ENCODE results near the gene C19orf12. TPM values are rescaled to one million over a fixed set of nuclear protein-coding genes. Genes with fewer than 3 reads are reported as not detected.

Gene C19orf12
- 10 to 100 TPM; 16.2 to 19.3 TPM for total RNA-seq
- long read RNA-seq, full-length matches to known transcripts = 27 of 36 reads
- long read RNA-seq, partial matches to known transcripts = 8 of 36 reads
- long read RNA-seq, other reads (novel, unspliced or antisense) = 1 of 36 reads

DNA sequence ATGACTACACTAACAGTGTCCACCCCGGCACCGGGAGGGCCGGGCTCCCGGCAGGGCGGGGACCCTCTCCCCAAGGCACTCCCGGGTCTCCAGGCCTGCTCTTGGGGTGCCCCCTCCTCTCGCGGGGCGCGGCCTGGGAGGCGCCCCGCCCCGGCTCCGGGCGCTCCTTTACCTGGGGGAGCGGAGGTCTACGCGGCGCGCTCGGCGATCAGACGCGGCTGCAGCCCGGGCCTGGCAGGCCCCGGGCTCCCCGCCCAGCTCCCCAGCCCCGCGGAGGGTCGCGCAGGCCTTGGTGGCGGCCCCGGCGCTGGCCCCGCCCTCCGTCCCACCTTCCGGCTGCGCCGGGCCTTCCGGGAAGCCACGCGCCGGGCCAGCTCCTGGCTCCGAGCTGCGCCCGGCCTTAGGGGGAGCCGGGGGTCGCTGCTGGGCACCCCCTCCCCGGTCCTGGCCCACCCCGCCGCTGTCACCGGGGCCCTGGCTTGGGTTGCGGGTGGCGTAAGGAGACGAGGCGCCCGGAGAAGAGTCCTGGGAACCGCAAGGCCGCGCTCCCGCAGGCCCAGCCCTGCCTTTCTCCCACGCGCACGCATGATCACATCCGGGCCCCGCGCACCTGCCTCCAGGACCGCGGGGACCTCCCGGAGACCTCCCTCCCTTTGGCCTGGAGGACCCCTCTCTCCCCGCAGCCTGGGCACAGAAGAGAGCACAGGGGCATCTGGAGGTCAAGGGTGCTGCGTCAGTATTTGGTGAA lies at the start of gene C19orf12:
Gene C19orf12 (minus strand): TSS at position 309 of the 748 bp plus-strand sequence. CDS start 6,848 bp downstream, outside the sequence.
- intact Hi-C loops (cut with DNase I, micrococcal nuclease) = loop anchor here (5.0 to 10.0 kb wide), 2 partner anchors 100 to 108 kb away; partner anchors contain the start of gene POP4 (in 1 of the 2)
- DNase-seq = peak; percentile 46 to 76
- peak; percentile 75 for ATAC-seq

DNA sequence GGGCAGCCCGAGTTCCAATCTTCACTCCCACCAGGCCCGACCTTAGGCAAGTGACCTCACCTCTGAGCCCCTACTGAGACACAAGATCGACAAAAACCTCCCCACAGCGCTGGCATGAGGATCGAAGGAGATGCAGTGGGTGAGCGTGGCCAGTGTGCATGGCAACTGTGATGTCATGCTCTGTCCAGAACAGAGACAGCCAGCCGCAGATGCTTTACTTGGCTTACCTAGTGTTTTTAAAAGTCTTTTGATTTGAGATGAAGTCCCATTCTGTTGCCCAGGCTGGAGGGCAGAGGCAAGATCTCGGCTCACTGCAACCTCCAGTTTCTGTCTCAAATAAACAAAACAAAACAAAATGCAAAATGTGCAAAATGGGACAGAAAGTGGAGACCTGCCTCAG lies 49.3 kb upstream of the C19orf12 start:
- ATAC-seq = no peak
- no peak for DNase-seq
- intact Hi-C loops (cut with DNase I, micrococcal nuclease) = loop anchor here (10.0 kb wide), 1 partner anchor 110 kb away; no protein-coding TSS in a partner anchor

DNA sequence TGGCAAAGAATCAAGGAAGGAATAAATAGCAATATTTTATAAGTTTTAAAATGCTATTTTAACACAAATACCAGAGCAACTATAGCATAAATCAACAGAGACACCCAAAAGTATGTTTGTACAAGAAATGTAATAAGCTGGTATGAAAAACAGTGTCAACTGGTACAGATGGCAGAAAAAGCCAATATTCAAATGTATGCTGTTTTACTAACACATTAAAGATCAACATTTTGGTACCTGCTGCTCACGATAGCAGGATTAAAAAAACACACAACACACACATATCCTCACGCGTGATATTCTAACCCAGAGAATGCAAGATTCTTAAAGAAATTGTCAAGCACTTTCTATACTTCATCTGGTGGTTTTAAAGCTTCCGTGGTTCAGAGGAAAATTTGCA lies 48.1 kb upstream of the C19orf12 start:
- intact Hi-C loops (cut with DNase I, micrococcal nuclease) = loop anchor here (10.0 kb wide), 1 partner anchor 112 kb away; no protein-coding TSS in a partner anchor
- ATAC-seq = no peak
- DNase-seq = no peak

DNA sequence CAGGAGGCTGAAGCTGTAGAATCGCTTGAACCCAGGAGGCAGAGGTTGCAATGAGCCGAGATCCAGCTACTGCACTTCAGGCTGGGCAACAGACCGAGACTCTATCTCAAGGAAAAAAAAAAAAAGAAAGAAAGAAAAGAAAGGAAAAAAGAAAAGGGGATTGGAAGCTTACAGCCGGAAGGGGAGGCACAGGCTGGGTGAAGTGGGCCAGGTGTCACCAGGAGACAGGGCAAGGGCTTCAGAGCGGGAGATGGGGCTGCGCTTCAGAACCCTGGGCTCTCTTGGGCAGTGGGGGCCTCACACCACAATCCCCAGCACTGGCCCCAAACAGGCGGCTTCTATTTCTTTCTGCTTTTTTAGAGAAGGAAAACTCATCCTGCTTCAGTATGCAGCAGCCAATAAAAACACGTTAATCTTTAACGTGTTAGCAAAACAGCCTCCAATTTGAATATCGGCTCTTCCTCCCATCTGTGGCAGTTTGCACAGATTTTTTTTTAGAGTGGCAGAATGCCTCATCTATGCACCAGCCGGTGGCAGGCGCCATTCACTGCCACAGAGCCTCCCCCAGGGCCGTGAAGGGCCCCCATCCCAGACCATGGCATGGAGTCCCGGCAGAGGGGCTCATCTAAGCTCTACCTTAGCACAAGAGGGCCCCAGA lies 46.6 kb upstream of the C19orf12 start:
- ATAC-seq (peak; percentile 64), DNase-seq (peak in 1 of 2 donors; percentile 15)
- intact Hi-C loops (cut with DNase I, micrococcal nuclease) = loop anchor here (10.0 kb wide), 1 partner anchor 113 kb away; no protein-coding TSS in a partner anchor

DNA sequence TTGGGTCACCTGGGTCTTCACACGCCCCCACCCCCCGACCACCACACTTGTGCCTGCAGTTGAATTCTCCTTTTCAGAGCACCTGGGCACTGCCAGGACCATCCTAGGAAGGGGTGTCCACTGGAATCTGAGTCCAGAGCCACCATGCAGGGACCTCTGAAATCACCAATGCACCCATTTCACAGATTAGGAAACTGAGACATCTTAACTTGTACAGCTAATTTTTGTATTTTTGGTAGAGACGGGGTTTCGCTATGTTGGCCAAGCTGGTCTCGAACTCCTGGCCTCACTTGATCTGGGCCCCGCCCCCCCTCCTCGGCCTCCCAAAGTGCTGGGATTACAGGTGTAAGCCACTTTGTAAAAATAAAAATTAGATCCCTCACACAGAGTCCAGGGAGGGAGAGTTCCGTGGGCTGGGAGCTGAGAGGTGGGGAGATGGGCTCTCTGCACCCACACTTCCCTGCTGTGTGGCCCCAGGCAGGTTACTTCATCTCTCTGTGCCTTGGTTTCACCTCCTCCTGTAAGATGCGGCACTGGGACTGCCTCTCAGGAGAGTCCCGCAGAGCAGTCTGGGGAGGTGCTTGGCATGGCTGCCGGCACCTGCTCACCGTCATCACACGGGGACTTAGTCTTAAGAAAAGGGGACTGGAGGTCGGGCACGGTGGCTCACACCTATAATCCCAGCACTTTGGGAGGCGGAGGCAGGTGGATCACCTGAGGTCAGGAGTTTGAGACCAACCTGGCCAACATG lies 45.9 kb upstream of the C19orf12 start:
- ATAC-seq (peak; percentile 52), DNase-seq (peak in 1 of 2 donors; percentile 21)
- intact Hi-C loops (cut with DNase I, micrococcal nuclease) = loop anchor here (10.0 kb wide), 1 partner anchor 114 kb away; no protein-coding TSS in a partner anchor

DNA sequence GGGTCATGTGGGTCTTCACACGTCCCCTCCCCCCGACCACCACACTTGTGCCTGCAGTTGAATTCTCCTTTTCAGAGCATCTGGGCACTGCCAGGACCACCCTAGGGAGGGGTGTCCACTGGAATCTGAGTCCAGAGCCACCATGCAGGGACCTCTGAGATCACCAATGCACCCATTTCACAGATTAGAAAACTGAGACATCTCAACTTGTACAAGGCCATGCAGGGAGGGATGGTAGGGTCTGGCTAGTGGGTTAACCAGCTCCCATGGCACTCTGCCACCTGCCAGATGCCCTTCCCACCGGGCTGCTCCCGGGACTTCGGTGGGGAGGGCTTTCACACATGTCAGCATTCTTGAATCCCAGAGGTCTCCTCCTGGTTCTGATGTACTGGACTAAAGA lies 44.3 kb upstream of the C19orf12 start:
- intact Hi-C loops (cut with DNase I, micrococcal nuclease) = no loop called here
- no peak for DNase-seq
- ATAC-seq = no peak

DNA sequence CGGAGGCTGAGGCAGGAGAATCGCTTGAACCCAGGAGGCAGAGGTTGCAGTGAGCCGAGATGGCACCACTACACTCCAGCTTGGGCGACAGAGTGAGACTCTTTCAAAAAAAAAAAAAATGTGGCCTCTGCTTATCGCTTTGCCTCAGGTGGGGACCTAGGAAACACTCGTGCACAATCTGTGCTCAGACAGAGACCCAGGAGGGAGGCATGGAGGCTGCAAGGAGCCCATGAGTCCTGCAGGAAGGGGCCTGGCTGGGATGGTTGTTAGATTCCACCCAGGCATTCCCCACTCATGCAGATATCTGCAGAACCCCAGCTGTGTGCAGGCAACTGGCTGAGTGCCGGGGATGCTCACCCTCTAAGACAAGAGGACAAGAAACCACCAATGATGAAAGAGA lies 43.8 kb upstream of the C19orf12 start:
- DNase-seq (no peak), ATAC-seq (no peak)
- intact Hi-C loops (cut with DNase I, micrococcal nuclease) = no loop called here

DNA sequence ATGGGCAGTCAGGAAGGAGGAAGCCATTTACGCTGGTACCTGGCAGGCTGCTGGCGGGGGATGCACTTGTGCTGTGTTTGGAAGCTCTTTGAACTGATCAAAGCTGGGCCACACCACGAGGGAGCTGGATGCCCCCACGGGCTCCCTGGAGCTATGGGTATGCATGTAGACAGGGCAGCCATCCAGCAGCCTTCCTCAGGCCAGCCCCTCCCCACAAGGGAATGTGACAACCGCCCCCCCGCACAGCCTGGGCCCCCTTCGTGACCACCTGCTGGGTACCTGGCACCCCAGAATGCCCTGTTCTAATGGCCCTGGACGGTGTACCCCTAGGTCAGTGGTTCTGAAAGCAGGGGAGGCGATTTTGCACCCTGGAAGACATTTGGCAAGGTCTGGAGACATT lies 42.5 kb upstream of the C19orf12 start:
- no peak for ATAC-seq
- no peak for DNase-seq
- intact Hi-C loops (cut with DNase I, micrococcal nuclease) = no loop called here

DNA sequence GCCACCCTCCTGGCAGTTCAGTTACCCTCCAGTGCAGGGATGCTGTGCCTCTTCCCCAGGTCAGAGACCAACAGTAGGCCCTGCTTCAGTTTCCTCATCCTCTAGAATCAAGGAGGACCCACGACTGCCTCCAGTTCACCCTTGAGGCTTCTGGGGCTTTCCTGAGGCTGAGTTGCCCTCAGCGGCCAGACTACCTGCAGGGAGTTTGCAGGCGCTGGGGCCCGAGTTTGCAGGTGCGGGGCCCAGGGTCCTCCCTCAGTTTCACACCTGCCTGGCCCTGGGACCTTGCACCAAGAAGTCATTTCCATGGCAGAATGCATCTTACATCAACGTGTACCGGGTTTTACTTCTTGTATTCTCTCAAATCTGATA lies 38.9 kb upstream of the C19orf12 start:
- no peak for ATAC-seq

DNA sequence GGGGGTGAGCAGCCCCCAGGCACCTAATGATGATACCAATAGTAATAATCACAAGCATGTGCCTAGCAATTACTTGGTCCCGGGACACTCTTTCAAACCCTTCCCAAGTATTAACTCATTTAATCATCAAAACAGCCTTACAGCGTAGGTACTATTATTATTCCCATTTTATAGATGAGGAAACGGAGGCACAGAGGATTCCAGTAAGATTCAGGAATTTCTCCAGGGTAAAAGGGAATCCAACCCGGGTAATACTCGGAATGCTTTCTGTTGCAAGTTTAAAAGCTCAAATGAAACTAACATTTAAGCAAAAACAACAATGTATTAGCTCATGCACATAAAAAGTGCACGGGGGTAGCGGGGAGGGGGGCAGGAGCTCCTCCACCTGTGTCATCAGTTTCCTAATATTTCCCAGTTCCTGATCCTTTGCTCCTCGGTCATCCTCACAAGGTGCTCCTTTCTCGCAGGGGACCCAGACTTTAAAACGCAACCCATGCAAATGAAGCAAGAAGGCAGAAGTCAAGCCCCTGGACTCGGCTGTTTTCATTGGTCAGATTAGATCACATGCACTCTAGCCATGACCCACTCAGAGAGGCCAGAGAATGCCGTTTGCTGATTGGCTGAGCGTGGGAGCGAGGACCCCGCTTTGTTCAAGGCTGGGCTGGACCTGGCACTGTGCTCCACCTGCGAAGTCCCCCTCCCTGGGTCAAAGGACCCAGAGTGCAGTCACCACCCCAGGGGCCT lies 38.3 kb upstream of the C19orf12 start:
- ATAC-seq (no peak), DNase-seq (no peak)
- intact Hi-C loops (cut with DNase I, micrococcal nuclease) = no loop called here

More for the DNA sequence above, 38.9 kb upstream of the C19orf12 start:
- intact Hi-C loops (cut with DNase I, micrococcal nuclease) = no loop called here
- DNase-seq = no peak

DNA sequence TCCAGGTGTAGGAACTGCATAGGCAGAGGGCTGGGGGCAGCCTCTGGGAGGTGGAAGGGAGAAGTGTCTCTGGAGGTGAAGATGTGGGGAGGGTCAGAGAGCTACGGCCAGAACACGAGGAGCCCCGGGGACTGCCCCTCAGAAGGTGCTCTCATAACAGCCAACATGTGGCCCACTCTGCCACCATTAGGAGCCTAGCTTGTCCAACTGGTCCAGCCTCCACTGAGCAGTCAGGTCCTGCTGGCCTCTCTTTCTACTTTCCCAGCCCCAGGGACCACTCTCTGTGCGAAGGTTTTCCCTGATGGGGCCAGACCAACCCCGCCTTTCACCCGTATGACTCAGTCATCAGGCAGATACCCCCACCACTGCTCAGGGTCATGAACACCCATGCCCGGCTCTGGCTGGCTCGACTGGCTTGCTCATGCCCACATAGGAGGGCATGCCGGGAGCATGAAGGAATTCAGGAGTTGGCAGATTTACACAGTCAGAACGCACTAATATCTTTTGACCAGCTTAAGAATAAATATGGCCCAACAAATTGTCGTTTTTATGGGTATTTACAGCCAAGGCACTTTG lies 37.5 kb upstream of the C19orf12 start:
- ATAC-seq = no peak
- intact Hi-C loops (cut with DNase I, micrococcal nuclease) = no loop called here
- DNase-seq = no peak

DNA sequence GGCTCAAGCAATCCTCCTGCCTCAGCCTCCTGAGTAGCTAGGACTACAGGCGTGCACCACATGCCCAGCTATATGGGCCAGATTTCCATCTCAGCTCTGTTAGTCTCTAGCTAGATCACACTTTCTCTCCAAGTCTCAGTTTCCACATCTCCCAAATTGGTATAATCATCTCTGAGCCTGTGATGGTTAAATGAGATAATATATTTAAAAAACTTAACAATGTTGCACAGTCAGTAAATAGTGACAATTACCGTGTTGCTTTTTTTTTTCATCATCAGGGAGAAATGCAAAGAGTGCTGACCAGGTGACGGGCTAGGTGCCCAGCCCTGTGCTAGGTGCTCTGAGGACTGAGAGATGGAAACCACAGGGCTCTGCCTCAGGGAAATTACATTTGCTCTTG lies 36.9 kb upstream of the C19orf12 start:
- DNase-seq (no peak), ATAC-seq (no peak)
- intact Hi-C loops (cut with DNase I, micrococcal nuclease) = no loop called here

DNA sequence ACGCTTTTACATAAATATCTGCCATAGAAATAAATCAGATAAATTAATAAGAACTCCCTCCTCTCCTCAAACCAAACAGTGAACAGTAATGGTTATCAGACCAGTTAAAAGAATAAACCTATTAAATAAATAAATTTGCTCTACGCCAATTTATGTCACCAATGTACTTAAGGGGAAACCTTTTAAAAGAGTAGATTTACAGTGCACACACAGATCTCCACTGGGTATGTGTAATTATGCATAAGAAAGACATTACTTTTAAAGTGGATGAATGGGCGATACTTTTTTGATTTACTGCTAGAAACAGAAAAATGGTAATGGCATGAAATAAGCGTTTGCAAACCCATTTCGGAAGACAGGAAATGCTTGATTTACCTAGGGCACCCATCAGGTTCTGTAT lies 34.9 kb upstream of the C19orf12 start:
- intact Hi-C loops (cut with DNase I, micrococcal nuclease) = no loop called here
- DNase-seq (no peak), ATAC-seq (no peak)

DNA sequence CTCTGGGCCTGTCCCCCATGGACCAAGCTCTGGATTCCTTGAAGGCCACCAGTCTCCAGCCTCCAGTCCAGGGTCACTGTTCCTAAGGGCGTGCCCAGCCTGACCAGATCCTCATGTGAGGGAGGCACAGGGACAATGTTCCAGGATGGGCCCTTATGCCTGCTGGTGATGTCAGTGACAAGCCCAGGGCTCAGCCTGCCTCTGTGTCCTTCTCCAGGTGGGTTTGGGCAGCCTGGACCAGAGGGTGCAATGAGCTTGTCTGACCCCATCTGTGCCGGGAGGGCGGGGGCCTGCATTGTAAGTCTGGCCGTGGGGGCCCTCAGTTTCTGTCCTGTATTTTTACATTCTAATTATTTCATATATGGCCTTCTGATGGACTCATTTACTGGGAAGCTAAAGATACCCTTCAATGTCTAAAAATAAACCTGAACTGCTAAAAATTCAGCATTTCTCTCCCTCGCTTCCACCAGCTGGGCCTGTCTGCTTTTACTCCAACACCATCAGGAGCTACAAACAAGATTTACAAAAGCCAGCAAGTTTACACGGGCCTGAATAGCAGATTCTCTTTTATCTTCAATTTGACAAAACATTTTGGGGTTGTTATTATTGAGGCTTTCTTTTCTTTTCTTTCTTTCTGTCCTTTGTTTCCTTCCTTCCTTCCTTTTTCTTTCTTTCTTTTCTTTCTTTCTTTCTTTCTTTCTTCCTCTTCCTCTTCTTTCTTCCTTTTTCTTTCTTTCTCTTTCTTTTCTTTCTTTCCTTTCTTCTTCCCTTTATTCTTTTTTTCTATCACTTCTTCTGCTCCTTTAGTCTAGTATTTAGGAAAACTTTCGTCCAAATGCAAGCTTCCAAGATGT lies 34.2 kb upstream of the C19orf12 start:
- intact Hi-C loops (cut with DNase I, micrococcal nuclease) = no loop called here
- ATAC-seq (no peak), DNase-seq (no peak)

DNA sequence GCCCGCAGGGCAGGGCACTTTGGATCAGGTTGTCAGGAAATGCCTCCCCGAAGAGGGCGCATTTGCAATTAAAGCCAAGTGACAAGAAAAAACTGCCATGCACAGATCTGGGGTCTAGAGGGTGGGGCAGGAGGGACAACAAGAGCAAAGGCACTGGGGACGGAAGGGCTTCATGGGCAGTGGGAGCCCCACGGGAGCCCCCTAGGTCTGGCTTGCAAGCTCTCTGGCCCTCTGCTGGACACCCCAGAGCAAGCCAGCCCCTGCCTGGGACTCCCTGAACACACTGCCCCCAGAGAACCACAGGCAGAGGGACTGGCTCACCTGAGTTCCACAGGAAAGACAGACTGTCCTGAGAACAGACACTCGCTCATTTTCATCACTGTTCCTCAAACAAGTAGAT lies 30.2 kb upstream of the C19orf12 start:
- ATAC-seq (no peak), DNase-seq (no peak)
- intact Hi-C loops (cut with DNase I, micrococcal nuclease) = no loop called here

DNA sequence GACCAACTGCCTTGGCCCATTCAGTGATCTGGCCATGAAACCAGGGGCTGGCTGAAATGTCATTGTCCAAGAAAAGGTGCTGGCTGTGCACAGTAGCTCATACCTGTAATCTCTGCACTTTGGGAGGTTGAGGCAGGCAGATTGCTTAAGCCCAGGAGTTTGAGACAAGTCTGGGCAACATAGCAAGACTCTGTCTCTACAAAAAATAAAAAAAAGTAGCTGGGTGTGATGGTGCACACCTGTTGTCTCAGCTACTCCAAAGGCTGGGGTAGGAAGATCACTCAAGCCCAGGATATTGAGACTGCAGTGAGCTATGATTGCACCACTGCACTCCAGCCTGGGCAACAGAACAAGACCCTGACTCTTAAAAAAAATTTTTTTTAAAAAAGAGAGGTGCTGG lies 28.6 kb upstream of the C19orf12 start:
- intact Hi-C loops (cut with DNase I, micrococcal nuclease) = no loop called here
- ATAC-seq (no peak), DNase-seq (no peak)

DNA sequence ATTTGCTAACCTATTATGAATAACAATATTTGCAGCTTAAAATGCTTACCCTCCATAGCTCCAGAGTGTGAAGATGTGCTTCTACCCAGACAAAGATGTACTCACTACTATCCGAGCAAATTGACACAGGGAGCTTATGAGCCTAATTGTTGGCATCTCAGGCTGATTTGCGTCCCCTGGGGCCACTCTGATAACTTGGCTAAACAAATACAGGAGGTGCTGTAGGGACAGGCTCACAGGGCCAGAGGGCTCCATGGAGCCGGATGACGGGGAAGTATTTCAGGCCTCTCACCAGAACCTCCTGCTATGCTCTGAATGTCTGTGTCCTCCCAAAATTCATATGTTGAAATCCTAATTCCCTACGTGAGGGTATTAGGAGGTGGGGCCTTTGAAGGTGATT lies 26.7 kb upstream of the C19orf12 start:
- intact Hi-C loops (cut with DNase I, micrococcal nuclease) = no loop called here
- DNase-seq (no peak), ATAC-seq (no peak)
